ENCODE data around the gene GLRX. TPM values are rescaled to one million over a fixed set of nuclear protein-coding genes. Genes with fewer than 3 reads are reported as not detected.
A peak's percentile ranks its signal among the peaks of the same experiment; 100 is the strongest.

Gene GLRX
- total and polyA plus RNA-seq, 2 of the 13 experiments (the other 11 are each of a cell fraction or from before 2014, with no cell fraction given) = 63.8 to 499 TPM

DNA sequence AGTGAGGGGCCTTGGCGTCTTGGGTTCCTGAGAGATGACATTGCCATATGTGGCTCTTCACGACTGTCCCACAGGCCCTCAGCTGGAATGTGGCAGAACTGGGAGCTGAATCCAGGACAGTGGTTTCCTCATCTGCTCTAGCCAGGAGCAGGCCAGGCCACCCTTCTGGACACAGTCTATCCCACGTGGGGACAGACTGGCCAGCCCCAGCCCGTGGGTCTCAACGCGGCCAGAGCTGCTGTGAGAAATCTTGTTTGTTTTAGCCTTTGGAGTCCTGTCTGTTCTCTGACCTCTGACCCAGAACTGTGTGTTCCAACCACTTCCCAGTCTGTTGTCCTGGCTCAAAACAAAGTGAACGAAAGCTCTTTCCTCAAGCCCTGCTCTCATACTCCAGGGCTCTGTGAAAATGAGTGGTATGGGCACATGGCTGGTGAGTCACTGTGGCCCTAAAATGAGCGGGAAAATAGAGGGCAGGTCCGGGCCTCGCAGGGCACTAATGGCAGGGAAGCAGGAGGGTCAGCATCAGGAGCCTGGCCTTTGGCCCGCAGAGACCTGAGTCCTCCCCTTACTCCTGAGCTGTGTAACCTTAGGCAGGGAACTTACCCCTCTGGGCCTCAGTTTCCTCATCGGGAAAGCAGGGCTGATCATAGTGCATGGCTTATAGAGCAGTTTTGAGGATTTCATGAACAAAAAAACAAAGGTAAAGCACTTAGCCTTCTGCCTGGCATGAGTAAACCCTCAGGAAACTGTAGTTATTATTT is 34.8 kb upstream of the GLRX start (continued):
- TF ChIP-seq, protein P1, sequence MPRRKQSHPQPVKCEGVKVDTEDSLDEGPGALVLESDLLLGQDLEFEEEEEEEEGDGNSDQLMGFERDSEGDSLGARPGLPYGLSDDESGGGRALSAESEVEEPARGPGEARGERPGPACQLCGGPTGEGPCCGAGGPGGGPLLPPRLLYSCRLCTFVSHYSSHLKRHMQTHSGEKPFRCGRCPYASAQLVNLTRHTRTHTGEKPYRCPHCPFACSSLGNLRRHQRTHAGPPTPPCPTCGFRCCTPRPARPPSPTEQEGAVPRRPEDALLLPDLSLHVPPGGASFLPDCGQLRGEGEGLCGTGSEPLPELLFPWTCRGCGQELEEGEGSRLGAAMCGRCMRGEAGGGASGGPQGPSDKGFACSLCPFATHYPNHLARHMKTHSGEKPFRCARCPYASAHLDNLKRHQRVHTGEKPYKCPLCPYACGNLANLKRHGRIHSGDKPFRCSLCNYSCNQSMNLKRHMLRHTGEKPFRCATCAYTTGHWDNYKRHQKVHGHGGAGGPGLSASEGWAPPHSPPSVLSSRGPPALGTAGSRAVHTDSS (CRISPR knock-in tag; conservative IDR thresholded peaks at IDR 0.05) = no peak
- TF ChIP-seq CCDC6 (CRISPR knock-in tag; IDR thresholded peaks at IDR 0.05) (peak; percentile 77; the same call in 1 of the 2 replicates), SRY (CRISPR knock-in tag; IDR thresholded peaks at IDR 0.05) (peak; percentile 83; the same call in 1 of the 2 replicates), SATB2 (CRISPR knock-in tag; IDR thresholded peaks at IDR 0.05) (no peak; the same call in 1 of the 2 replicates), ZNF713 (CRISPR knock-in tag; IDR thresholded peaks at IDR 0.05) (no peak), NFE2 (CRISPR knock-in tag; IDR thresholded peaks at IDR 0.05) (no peak), HOXD1 (CRISPR knock-in tag; IDR thresholded peaks at IDR 0.05) (peak; percentile 69), ZBTB38 (CRISPR knock-in tag; IDR thresholded peaks at IDR 0.05) (peak; percentile 86), FLYWCH1 (CRISPR knock-in tag; IDR thresholded peaks at IDR 0.05) (no peak), JUN (CRISPR knock-in tag; IDR thresholded peaks at IDR 0.05) (peak; percentile 67), POLR2A (IDR thresholded peaks at IDR 0.05; ENCODE audit: insufficient read depth in 1 of 2, low read depth in 2 of 2, low read length in 2 of 2) (no peak), KMT2B (CRISPR knock-in tag; IDR thresholded peaks at IDR 0.05) (peak; percentile 60), MAZ (IDR thresholded peaks at IDR 0.05; ENCODE audit: borderline replicate concordance, low read depth, low read length) (no peak), MAZ (CRISPR knock-in tag; IDR thresholded peaks at IDR 0.05; ENCODE audit: low read depth) (peak; percentile 72), ZNF598 (CRISPR knock-in tag; IDR thresholded peaks at IDR 0.05; ENCODE audit: borderline replicate concordance) (peak; percentile 82; the same call in 1 of the 2 replicates), ZNF274 (CRISPR knock-in tag; IDR thresholded peaks at IDR 0.05) (peak; percentile 65; the same call in 1 of the 2 replicates), ZNF256 (CRISPR knock-in tag; conservative IDR thresholded peaks at IDR 0.05) (peak; percentile 32; the same call in 1 of the 2 replicates), ZNF431 (CRISPR knock-in tag; IDR thresholded peaks at IDR 0.05; ENCODE audit: borderline replicate concordance, low read depth) (peak; percentile 69; the same call in 1 of the 2 replicates)
- TF ChIP-seq, protein P2, sequence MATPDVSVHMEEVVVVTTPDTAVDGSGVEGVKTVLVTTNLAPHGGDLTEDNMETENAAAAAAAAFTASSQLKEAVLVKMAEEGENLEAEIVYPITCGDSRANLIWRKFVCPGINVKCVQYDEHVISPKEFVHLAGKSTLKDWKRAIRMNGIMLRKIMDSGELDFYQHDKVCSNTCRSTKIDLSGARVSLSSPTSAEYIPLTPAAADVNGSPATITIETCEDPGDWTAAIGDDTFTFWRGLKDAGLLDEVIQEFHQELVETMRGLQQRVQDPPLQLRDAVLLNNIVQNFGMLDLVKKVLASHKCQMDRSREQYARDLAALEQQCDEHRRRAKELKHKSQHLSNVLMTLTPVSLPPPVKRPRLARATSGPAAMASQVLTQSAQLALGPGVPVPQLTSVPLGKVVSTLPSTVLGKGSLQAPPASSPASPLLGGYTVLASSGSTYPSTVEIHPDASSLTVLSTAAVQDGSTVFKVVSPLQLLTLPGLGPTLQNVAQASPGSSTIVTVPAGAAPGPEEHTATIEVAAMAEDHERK (CRISPR knock-in tag; IDR thresholded peaks at IDR 0.05; ENCODE audit: low read depth) = no peak
- TF ChIP-seq, protein P3, sequence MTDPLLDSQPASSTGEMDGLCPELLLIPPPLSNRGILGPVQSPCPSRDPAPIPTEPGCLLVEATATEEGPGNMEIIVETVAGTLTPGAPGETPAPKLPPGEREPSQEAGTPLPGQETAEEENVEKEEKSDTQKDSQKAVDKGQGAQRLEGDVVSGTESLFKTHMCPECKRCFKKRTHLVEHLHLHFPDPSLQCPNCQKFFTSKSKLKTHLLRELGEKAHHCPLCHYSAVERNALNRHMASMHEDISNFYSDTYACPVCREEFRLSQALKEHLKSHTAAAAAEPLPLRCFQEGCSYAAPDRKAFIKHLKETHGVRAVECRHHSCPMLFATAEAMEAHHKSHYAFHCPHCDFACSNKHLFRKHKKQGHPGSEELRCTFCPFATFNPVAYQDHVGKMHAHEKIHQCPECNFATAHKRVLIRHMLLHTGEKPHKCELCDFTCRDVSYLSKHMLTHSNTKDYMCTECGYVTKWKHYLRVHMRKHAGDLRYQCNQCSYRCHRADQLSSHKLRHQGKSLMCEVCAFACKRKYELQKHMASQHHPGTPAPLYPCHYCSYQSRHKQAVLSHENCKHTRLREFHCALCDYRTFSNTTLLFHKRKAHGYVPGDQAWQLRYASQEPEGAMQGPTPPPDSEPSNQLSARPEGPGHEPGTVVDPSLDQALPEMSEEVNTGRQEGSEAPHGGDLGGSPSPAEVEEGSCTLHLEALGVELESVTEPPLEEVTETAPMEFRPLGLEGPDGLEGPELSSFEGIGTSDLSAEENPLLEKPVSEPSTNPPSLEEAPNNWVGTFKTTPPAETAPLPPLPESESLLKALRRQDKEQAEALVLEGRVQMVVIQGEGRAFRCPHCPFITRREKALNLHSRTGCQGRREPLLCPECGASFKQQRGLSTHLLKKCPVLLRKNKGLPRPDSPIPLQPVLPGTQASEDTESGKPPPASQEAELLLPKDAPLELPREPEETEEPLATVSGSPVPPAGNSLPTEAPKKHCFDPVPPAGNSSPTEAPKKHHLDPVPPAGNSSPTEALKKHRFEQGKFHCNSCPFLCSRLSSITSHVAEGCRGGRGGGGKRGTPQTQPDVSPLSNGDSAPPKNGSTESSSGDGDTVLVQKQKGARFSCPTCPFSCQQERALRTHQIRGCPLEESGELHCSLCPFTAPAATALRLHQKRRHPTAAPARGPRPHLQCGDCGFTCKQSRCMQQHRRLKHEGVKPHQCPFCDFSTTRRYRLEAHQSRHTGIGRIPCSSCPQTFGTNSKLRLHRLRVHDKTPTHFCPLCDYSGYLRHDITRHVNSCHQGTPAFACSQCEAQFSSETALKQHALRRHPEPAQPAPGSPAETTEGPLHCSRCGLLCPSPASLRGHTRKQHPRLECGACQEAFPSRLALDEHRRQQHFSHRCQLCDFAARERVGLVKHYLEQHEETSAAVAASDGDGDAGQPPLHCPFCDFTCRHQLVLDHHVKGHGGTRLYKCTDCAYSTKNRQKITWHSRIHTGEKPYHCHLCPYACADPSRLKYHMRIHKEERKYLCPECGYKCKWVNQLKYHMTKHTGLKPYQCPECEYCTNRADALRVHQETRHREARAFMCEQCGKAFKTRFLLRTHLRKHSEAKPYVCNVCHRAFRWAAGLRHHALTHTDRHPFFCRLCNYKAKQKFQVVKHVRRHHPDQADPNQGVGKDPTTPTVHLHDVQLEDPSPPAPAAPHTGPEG (CRISPR knock-in tag; IDR thresholded peaks at IDR 0.05) = no peak
- TF ChIP-seq, protein P4, sequence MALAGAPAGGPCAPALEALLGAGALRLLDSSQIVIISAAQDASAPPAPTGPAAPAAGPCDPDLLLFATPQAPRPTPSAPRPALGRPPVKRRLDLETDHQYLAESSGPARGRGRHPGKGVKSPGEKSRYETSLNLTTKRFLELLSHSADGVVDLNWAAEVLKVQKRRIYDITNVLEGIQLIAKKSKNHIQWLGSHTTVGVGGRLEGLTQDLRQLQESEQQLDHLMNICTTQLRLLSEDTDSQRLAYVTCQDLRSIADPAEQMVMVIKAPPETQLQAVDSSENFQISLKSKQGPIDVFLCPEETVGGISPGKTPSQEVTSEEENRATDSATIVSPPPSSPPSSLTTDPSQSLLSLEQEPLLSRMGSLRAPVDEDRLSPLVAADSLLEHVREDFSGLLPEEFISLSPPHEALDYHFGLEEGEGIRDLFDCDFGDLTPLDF (CRISPR knock-in tag; IDR thresholded peaks at IDR 0.05) = peak; percentile 84

Data from HepG2 (cell line).